ENCODE results near the gene MBD4.
A peak's percentile ranks its signal among the peaks of the same experiment; 100 is the strongest.

Gene MBD4

DNA sequence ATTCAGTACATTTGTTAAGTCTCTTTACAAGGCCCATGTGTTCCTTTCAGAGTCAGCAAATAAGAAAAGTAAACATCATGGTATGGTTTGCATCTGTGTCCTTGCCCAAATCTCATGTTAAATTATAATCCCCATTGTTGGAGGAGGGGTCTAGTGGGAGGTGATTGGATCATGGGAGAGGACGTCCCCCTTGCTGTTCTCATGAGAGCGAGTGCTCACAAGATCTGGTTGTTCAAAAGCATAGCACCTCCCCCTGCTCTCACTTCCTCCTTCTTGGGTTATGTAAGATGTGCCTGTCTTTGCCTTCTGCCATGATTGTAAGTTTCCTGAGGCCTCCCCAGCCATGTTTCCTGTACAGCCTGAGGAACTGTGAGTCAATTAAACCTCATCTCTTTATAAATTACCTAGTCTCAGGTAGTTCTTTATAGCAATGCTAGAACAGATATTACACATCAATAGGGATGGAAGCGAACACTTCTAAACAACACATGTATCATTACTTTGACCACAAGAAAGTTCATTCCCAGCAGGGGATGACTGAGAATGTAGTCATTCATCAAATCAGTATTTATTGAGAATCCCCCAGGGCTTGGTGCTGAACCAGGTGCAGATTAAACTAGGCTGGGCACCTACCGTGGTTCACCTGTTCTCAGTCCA lies 15.4 kb downstream of the MBD4 start:
- H3K36me3 ChIP-seq, result no peaks in the 10 kb centered on the region
- H3K4me2 ChIP-seq, result peak overlapping the region; percentile 75
- peak overlapping the region; percentile 44 for H3K27ac ChIP-seq
- no peak overlapping the region for H3K9ac ChIP-seq
- H3K4me3 ChIP-seq, result no peak overlapping the region
- H4K20me1 ChIP-seq, result no peaks in the 10 kb centered on the region
- H3K27me3 ChIP-seq, result peaks cover 15% of the 10 kb centered on the region
- peaks cover 50% of the 10 kb centered on the region for H3K4me1 ChIP-seq
- TF ChIP-seq Cebpa-rat (IDR thresholded peaks at IDR 0.05), result no peak
- H3K9me3 ChIP-seq, result no peaks in the 10 kb centered on the region; the same call in 1 of the 2 replicates

DNA sequence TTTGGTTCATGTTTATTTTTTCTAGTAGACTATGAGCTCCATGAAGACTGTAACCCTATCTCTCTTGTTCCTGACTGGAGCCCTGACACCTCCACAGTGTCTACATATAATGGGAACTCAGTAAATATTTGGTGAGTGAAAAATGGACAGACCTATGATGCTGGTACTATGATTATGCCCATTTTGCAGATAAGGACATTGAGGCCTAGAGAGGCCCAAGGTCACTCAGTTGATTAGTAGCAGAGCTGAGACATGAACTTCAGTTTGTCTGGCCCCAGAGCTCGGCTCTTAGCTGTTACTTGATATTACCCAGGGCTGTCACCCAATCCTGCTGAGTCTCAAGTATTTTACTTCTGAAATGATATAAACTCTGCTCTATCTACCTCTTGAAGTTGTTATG lies 16.9 kb downstream of the MBD4 start:
- Histone ChIP-seq H3K36me3 (no peaks in the 10 kb centered on the region), H3K4me1 (peaks cover 38% of the 10 kb centered on the region), H3K27ac (no peak overlapping the region), H3K4me3 (no peak overlapping the region), H3K9me3 (no peaks in the 10 kb centered on the region; the same call in 1 of the 2 replicates), H4K20me1 (no peaks in the 10 kb centered on the region), H3K9ac (no peak overlapping the region), H3K27me3 (peaks cover 10% of the 10 kb centered on the region), H3K4me2 (no peak overlapping the region)
- no peak for TF ChIP-seq Cebpa-rat (IDR thresholded peaks at IDR 0.05)

DNA sequence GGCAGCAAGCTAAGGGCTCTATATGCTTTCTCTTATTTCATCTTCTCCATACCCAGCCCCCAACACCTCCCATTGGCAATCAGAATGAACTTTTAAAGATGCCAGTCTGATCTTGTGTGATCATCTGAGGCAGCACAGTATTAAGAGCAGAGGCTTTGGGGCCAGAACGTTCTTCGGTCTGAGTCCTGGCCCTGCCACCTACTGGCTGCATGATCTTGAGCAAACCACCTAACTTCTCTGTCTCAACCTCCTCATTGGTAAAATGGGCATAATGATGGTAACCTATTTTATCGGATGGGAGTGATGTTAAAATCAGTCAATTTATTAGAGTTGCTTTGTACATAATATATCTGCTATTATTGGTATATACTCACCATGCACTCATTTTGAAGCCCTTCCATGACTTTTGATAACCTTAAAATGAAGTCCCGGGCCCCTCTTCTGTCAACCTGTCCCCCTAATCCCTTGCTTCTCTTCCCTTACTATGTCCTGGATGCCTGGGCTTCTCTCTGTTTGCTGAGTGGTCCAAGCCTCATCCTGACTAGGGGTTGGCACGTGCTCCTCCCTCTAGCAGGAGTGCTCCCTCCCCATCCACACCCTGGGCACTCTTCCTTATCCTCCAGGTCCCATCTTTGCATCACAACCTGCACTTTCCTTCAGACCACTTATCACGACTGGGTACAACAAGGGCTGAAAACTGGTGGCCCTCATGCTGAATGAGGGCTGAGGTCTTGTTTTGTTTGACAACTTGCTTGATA lies 17.6 kb downstream of the MBD4 start:
- no peak for TF ChIP-seq Cebpa-rat (IDR thresholded peaks at IDR 0.05)
- H3K4me2 ChIP-seq, result no peak overlapping the region
- peaks cover 32% of the 10 kb centered on the region for H3K4me1 ChIP-seq

DNA sequence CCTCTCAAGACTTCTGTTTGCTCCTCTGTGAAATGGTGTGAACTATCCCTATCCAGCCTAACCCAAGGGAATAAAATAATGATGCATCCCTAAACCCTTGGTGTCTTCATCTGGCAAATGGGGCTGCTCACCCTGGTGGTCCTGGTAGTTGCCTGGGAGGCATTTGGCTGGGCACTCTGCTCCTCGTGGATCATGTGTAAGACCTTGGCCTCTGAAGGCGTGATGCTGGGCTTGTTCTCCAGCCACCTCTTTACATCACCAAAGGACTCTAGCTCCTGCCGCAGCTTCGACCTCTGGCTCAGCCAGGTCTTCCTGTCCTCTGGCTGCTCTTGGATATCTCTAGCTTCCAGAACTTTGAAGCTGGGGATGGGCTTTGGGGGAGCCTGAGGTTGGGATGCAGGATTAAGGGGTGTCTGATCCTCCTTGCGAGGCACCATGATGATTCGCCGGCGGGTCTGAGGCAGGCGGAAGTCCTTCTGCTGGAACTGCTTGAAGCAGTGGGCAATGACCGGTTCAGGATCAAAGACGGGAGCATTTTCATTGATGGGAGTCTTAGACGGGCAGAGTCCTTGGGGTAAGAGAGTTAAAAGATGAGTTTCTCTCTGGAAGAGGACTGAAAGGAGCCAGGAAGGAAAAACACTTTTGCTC lies 18.4 kb downstream of the MBD4 start:
- Histone ChIP-seq H3K9ac (no peak overlapping the region), H3K4me3 (no peak overlapping the region), H3K4me1 (peaks cover 32% of the 10 kb centered on the region), H3K4me2 (no peak overlapping the region), H3K27me3 (no peaks in the 10 kb centered on the region), H4K20me1 (no peaks in the 10 kb centered on the region), H3K27ac (no peak overlapping the region), H3K9me3 (no peaks in the 10 kb centered on the region; the same call in 1 of the 2 replicates), H3K36me3 (no peaks in the 10 kb centered on the region)
- TF ChIP-seq Cebpa-rat (IDR thresholded peaks at IDR 0.05), result no peak

More for the DNA sequence above, 17.6 kb downstream of the MBD4 start:
- Histone ChIP-seq H3K9ac (no peak overlapping the region), H3K36me3 (no peaks in the 10 kb centered on the region), H4K20me1 (no peaks in the 10 kb centered on the region), H3K27ac (no peak overlapping the region), H3K4me3 (no peak overlapping the region), H3K27me3 (peaks cover 2% of the 10 kb centered on the region), H3K9me3 (no peaks in the 10 kb centered on the region; the same call in 1 of the 2 replicates)

DNA sequence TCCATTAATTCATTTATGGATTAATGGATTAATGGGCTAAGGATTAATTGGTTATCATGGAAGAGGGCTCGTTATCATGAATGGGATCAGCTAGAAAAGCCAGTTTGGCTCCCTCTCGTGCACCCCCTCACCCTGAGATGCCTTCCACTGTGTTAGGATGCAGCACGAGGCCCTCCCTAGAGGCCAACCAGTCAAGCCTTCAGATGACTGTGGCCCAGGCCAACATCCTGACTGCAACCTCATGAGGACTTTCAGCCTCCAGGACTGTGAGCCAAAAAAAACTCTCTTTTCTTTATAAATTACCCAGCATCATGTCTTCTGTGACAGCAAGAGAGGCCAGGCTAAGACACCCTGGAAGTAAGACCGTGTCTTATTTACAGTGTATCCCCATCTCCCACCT lies 20.3 kb downstream of the MBD4 start:
- TF ChIP-seq Cebpa-rat (IDR thresholded peaks at IDR 0.05), result no peak
- Histone ChIP-seq H3K4me1 (peaks cover 17% of the 10 kb centered on the region), H4K20me1 (no peaks in the 10 kb centered on the region), H3K27me3 (no peaks in the 10 kb centered on the region), H3K9me3 (no peaks in the 10 kb centered on the region; the same call in 1 of the 2 replicates), H3K4me3 (no peak overlapping the region), H3K4me2 (peak overlapping the region; percentile 22; the same call in 1 of the 2 replicates), H3K9ac (no peak overlapping the region), H3K36me3 (no peaks in the 10 kb centered on the region), H3K27ac (no peak overlapping the region)

DNA sequence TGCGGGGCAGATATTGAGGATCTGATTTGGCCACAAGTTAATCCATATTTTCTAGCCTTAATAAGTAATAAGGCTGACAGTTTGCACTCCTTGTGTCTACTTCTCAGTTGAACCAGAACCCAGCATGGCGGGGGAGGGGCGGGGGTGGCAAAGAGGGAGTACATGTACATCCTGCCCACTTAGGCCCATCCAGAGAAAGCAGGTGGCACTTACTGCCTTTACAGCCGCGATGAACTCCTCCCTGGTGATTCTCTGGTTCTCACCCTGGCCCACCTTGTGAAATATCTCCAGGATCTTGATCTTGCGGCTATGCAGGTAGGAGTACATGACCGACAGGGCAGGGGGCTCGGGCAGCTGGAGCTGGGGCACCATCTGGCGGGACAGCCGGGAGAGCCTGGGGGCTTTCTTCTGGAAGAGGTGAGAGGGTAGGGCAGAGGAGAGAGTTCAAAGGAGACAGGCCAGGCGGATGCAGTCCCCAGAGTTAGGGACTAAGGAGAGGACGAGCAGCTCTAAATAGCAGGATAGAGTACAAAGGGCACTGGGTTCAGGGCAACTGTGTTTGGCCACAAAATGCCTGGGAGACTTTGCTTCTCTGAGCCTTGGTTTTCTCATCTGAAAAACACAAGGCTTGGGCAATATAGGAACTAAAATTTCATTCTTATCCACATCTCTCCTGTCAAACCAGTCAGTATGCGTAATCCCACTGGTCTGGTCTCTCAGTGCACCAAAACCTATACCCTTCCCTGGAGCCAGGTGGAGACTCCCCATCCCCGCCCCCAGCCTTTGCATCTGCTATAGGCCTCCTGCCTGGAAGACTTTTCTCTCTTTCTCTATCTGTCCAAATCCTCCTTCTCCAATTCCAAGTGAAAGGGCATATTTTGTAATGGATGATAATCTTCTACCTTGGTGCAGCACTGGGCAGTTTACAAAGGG lies 21.4 kb downstream of the MBD4 start:
- Histone ChIP-seq H3K9me3 (no peaks in the 10 kb centered on the region; the same call in 1 of the 2 replicates), H3K36me3 (no peaks in the 10 kb centered on the region), H3K4me3 (no peak overlapping the region), H3K4me1 (peaks cover 13% of the 10 kb centered on the region), H3K9ac (no peak overlapping the region), H3K4me2 (no peak overlapping the region), H3K27me3 (0 out of 2 replicates have a peak, but pooled peaks cover 4% of the 10 kb centered on the region), H4K20me1 (no peaks in the 10 kb centered on the region), H3K27ac (no peak overlapping the region)
- TF ChIP-seq Cebpa-rat (IDR thresholded peaks at IDR 0.05), result no peak

DNA sequence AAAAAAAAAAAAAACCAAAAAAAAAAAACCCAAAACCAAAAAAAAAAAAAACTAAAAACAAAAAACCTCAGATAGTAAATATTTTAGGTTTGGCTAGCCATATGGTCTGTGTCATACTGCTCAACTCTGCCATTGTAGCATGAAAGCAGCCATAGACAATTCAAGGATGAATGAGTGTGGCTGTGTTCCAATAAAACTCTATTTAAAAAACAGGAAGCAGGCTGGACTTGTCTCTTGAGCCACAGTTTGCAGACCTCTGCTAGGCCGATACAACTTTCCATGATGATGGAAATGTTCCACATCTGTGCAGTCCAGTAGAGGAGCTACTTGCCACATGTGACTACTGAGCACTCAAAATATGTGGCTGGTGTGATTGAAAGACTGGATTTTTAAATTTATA lies 22.4 kb downstream of the MBD4 start:
- Histone ChIP-seq H3K36me3 (no peaks in the 10 kb centered on the region), H3K27ac (no peak overlapping the region), H4K20me1 (no peaks in the 10 kb centered on the region), H3K4me3 (no peak overlapping the region), H3K4me1 (peaks cover 21% of the 10 kb centered on the region), H3K4me2 (no peak overlapping the region), H3K9ac (no peak overlapping the region), H3K9me3 (no peaks in the 10 kb centered on the region; the same call in 1 of the 2 replicates), H3K27me3 (0 out of 2 replicates have a peak, but pooled peaks cover 4% of the 10 kb centered on the region)
- TF ChIP-seq Cebpa-rat (IDR thresholded peaks at IDR 0.05), result no peak

DNA sequence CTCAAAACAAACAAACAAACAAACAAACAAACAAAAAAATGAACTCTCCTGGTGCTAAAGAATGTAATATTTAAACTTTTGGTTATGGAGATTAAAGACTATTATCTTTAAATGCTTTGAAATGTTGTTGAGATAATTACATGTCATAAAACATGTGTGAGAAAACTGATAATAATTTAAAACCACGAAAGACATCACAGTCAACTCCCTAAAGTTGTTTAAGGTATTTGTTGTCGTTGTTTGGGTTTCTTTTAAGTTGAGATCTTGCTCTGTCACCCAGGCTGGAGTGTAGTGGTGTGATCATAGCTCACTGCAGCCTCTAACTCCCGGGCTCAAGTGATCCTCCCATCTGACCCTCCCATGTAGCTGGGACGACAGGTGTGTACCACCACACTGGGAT lies 23.3 kb downstream of the MBD4 start:
- no peak for TF ChIP-seq Cebpa-rat (IDR thresholded peaks at IDR 0.05)
- Histone ChIP-seq H4K20me1 (no peaks in the 10 kb centered on the region), H3K27me3 (0 out of 2 replicates have a peak, but pooled peaks cover 4% of the 10 kb centered on the region), H3K9me3 (no peaks in the 10 kb centered on the region; the same call in 1 of the 2 replicates), H3K27ac (no peak overlapping the region), H3K4me2 (no peak overlapping the region), H3K36me3 (no peaks in the 10 kb centered on the region), H3K9ac (no peak overlapping the region), H3K4me1 (peaks cover 21% of the 10 kb centered on the region), H3K4me3 (no peak overlapping the region)

DNA sequence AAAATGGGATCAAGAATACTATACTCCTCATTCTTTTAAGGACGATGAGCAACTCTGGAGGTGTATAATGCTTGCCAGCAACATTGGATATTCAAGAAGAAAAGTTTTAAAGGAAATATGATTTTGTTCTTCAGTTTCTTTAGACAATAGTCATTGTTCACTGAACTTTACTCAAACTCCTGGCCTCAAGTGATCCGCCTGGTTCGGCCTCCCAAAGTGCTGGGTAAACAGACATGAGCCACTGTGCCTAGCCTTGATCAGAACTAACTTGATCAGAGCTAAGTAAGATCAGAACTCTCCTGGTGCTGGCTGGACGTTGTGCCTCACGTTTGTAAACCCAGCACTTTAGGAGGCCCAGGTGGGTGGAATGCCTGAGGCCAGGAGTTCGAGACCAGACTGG lies 23.9 kb downstream of the MBD4 start:
- H3K4me1 ChIP-seq, result peaks cover 21% of the 10 kb centered on the region
- no peaks in the 10 kb centered on the region; the same call in 1 of the 2 replicates for H3K9me3 ChIP-seq
- no peak overlapping the region for H3K4me2 ChIP-seq
- no peaks in the 10 kb centered on the region for H4K20me1 ChIP-seq
- H3K4me3 ChIP-seq, result no peak overlapping the region
- H3K27me3 ChIP-seq, result 0 out of 2 replicates have a peak, but pooled peaks cover 4% of the 10 kb centered on the region
- no peak overlapping the region for H3K27ac ChIP-seq
- TF ChIP-seq Cebpa-rat (IDR thresholded peaks at IDR 0.05), result no peak
- no peaks in the 10 kb centered on the region for H3K36me3 ChIP-seq
- no peak overlapping the region for H3K9ac ChIP-seq

Data from BLaER1 (cell line).